Ovary (tissue), 9 donors: Measurements from ENCODE around the gene RPS15. TPM values are rescaled to one million over a fixed set of nuclear protein-coding genes. Genes with fewer than 3 reads are reported as not detected.
A peak's percentile ranks its signal among the peaks of the same experiment; 100 is the strongest.

Experiments used
- DNase-seq, 5 donors: peaks; one replicate each; pipeline ENCODE4 v3.0.0-alpha.2; 2019 to 2020
- H3K27ac ChIP-seq, 2 donors: fragments of 200-600 bp; one replicate each; pipeline versions ENCODE4 v1.5.1 to v1.8.0; 2019 to 2022
- H3K27me3 ChIP-seq: fragments of 200-600 bp; one replicate; pipeline ENCODE4 v1.8.0; 2022
- H3K36me3 ChIP-seq: fragments of 200-600 bp; sonication (generic); one replicate; pipeline ENCODE4 v1.5.1; 2019
- H3K4me1 ChIP-seq: one replicate; pipeline ENCODE4 v1.8.1; 2013; ENCODE audit warnings: mild to moderate bottlenecking, moderate library complexity; ENCODE audit not compliant: insufficient read depth
- H3K4me3 ChIP-seq: fragments of 200-600 bp; sonication (generic); one replicate; pipeline ENCODE4 v1.5.1; 2017
- H3K9me3 ChIP-seq, 2 donors: fragments of 200-600 bp in 1 of 2; sonication (generic) in 1 of 2; one replicate each; pipeline versions ENCODE4 v1.5.1 to v1.8.1; 2013 to 2019; ENCODE audit warnings: mild to moderate bottlenecking in 1 of 2, moderate library complexity in 1 of 2
- EP300 ChIP-seq: sonication (generic); formaldehyde crosslinking; IDR thresholded peaks from one replicate; pipeline ENCODE4 v1.6.1; 2017; ENCODE audit warnings: antibody characterized with exemption
- POLR2A ChIP-seq: fragments of 450-650 bp; IDR thresholded peaks from one replicate; pipeline ENCODE4 v1.6.1; 2017; ENCODE audit warnings: antibody characterized with exemption, mild to moderate bottlenecking, moderate library complexity
- WGBS, 3 donors: extraction: QIAGEN DNeasy Blood & Tissue Kit in 1 of 3; methylation state at CpG; one replicate each; pipeline versions ENCODE4 v1.1.5 to v1.1.7; 2013 to 2017; 5-methylcytosine and 5-hydroxymethylcytosine counted together
- intact Hi-C, 4 donors: fragments of 100-400 bp; cut with DNase I; formaldehyde crosslinking; loops; one replicate each; pipeline versions ENCODE4 v1.11.0 to v1.15.1; 2022 to 2023
- polyA plus RNA-seq, 2 donors: library from polyadenylated mRNA; stranded (reverse); fragments of 200-250 nt in 1 of 2; fragments of 350-450 nt in 1 of 2; fragmentation: Illumina TruSeq in 1 of 2; extraction: RNeasy Lipid Tissue Mini Kit (QIAGEN cat#74804) in 1 of 2; gene quantifications; one replicate each; pipeline ENCODE4 v1.2.3, GENCODE V29; 2013 to 2014
- total RNA-seq, 7 donors: library from RNA; depleted of rRNA in 2 of 7; stranded (reverse); fragments of >200 nt in 2 of 7; fragmentation: NEBNext Ultra II Directional in 3 of 7; extraction: Animal tissue kit (Norgen Biotek cat#: 25700) in 3 of 7; gene quantifications; one replicate each; pipeline versions ENCODE4 v1.1.0 to v1.2.4, GENCODE V29; 2016 to 2023
- TF ChIP-seq, protein P1 (sequence below), 3 donors: fragments of 450-650 bp in 2 of 3; fragments of 200-600 bp in 1 of 3; IDR thresholded peaks; one replicate each; pipeline versions ENCODE4 v1.5.1 to v1.8.0; 2016 to 2022; ENCODE audit warnings: antibody characterized with exemption in 3 of 3, mild to moderate bottlenecking in 1 of 3
- donor health status: DM: no; HTN: no; CAD: no; lungs with moderate emphysema.
- donor health status: DM: no; HTN: no; CAD: no.
- donor health status: Bipolar disorder and iron deficiency.
- donor health status: DM: yes; HTN: yes; CAD: no.
- donor health status: DM: no; HTN: no; CAD: no.
- donor health status: DM: yes; HTN: yes; CAD: no.

The RPS15 gene
- total and polyA plus RNA-seq, 9 donors = 174 to 7,253 (median 2,328) TPM

DNA sequence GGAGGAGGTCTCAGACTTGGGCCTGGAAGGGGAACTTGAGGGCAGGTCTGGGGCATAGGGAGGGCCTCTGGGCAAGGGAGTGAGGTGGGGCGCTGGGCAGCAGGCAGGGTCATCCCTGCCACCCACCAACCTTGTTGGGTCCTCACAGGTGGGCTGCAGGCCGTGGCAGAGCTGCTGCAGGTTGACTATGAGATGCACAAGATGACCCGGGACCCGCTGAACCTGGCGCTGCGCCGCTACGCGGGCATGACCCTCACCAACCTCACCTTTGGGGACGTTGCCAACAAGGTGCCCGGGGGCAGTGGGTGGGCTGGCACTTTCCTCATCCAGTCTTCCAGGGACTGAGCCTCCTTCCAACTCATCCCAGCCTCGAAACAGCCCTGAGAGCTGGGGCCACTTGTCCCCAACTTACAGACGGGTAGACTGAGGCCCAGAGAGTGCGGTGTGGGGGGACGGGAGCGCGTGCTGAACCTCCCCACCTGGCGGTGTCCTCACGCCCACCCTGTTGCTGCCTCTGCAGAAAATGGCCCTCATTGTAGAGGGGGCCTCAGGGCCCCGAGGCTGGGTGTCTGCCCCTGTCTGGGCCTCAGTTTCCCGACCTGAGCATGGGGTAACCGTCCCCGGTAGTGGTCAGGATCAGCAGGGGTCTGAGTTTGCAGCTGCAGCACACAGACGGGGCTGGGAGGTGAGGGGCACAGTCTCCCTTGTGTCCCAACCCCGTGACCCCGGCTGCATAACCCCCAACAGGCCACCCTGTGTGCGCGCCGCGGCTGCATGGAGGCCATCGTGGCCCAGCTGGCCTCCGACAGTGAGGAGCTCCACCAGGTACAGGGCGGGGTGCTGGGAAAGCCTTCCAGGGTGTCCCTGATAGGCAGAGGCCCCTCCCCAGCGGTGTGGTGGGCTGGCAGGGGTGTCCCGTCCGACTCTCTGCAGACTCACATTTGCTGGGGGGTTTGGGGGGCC lies 22.1 kb downstream of the RPS15 start:
- no peak for DNase-seq
- intact Hi-C loops = no loop called here
- no peaks in the 10 kb centered on the region for H3K4me1 ChIP-seq
- H3K36me3 ChIP-seq = no peaks in the 10 kb centered on the region
- TF ChIP-seq EP300 (no peak), POLR2A (no peak)
- TF ChIP-seq, protein P1, sequence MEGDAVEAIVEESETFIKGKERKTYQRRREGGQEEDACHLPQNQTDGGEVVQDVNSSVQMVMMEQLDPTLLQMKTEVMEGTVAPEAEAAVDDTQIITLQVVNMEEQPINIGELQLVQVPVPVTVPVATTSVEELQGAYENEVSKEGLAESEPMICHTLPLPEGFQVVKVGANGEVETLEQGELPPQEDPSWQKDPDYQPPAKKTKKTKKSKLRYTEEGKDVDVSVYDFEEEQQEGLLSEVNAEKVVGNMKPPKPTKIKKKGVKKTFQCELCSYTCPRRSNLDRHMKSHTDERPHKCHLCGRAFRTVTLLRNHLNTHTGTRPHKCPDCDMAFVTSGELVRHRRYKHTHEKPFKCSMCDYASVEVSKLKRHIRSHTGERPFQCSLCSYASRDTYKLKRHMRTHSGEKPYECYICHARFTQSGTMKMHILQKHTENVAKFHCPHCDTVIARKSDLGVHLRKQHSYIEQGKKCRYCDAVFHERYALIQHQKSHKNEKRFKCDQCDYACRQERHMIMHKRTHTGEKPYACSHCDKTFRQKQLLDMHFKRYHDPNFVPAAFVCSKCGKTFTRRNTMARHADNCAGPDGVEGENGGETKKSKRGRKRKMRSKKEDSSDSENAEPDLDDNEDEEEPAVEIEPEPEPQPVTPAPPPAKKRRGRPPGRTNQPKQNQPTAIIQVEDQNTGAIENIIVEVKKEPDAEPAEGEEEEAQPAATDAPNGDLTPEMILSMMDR (IDR thresholded peaks at IDR 0.05) = no peak
- H3K9me3 ChIP-seq = no peaks in the 10 kb centered on the region
- no peak overlapping the region for H3K27ac ChIP-seq
- H3K4me3 ChIP-seq = no peak overlapping the region
- 88 to 93% (median 88%) methylated on average over 35 to 36 of the region's 36 CpGs for WGBS, 3 donors
- H3K27me3 ChIP-seq = no peaks in the 10 kb centered on the region

DNA sequence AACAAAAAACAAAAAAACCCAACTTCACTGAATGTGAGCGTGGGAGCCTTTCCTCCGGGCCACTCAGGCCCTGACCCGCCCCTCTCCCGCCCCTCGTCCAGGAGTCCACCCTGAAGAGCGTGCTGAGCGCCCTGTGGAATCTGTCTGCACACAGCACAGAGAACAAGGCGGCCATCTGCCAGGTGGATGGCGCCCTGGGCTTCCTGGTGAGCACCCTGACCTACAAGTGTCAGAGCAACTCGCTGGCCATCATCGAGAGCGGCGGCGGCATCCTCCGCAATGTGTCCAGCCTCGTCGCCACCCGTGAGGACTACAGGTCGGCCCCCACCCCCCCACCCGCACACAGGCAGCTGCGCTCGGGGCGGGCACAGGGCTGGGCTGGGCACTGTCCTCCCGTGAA lies 23.7 kb downstream of the RPS15 start:
- H3K36me3 ChIP-seq = no peaks in the 10 kb centered on the region
- no peak overlapping the region for H3K4me3 ChIP-seq
- WGBS, 3 donors = 92 to 93% (median 93%) methylated on average over 20 to 24 of the region's 24 CpGs
- intact Hi-C loops = no loop called here
- no peak overlapping the region for H3K27ac ChIP-seq
- H3K9me3 ChIP-seq = no peaks in the 10 kb centered on the region
- DNase-seq = no peak
- peaks cover 4% of the 10 kb centered on the region for H3K27me3 ChIP-seq
- peaks cover under 1% of the 10 kb centered on the region for H3K4me1 ChIP-seq
- no peak for TF ChIP-seq POLR2A
- no peak for TF ChIP-seq EP300
- TF ChIP-seq, protein P1 (IDR thresholded peaks at IDR 0.05) = no peak

DNA sequence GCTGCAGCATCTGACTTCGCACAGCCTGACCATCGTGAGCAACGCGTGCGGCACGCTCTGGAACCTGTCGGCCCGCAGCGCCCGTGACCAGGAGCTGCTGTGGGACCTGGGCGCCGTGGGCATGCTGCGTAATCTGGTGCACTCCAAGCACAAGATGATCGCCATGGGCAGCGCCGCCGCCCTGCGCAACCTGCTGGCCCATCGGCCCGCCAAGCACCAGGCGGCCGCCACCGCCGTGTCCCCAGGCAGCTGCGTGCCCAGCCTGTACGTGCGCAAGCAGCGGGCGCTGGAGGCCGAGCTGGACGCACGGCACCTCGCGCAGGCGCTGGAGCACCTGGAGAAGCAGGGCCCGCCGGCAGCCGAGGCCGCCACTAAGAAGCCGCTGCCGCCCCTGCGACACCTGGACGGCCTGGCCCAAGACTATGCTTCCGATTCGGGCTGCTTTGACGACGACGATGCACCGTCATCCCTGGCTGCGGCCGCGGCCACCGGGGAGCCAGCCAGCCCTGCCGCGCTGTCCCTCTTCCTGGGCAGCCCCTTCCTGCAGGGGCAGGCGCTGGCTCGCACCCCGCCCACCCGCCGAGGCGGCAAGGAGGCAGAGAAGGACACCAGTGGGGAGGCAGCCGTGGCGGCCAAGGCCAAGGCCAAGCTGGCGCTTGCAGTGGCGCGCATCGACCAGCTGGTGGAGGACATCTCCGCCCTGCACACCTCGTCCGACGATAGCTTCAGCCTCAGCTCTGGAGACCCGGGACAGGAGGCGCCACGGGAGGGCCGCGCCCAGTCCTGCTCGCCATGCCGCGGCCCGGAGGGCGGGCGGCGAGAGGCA lies 27.2 kb downstream of the RPS15 start:
- WGBS, 3 donors = 40 to 53% (median 53%) methylated on average over 57 to 83 of the region's 83 CpGs
- no peaks in the 10 kb centered on the region for H3K36me3 ChIP-seq
- H3K4me3 ChIP-seq = no peak overlapping the region
- intact Hi-C loops = no loop called here
- peaks cover 11% of the 10 kb centered on the region for H3K27me3 ChIP-seq
- no peak overlapping the region for H3K27ac ChIP-seq
- TF ChIP-seq EP300 (no peak), POLR2A (no peak)
- TF ChIP-seq, protein P1 (IDR thresholded peaks at IDR 0.05) = no peak
- H3K4me1 ChIP-seq = peaks cover 25% of the 10 kb centered on the region
- peak in 1 of 5 donors; percentile 73 for DNase-seq
- H3K9me3 ChIP-seq = no peaks in the 10 kb centered on the region

DNA sequence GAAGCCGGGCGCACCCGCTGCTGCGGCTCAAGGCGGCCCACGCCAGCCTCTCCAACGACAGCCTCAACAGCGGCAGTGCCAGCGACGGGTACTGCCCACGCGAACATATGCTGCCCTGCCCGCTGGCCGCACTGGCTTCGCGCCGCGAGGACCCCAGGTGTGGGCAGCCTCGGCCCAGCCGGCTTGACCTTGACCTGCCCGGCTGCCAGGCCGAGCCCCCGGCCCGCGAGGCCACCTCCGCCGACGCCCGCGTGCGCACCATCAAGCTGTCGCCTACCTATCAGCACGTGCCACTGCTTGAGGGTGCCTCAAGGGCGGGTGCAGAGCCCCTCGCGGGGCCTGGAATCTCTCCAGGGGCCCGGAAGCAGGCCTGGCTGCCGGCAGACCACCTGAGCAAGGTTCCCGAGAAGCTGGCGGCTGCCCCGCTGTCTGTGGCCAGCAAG lies 27.8 kb downstream of the RPS15 start:
- no peak overlapping the region for H3K4me3 ChIP-seq
- intact Hi-C loops = no loop called here
- H3K36me3 ChIP-seq = no peaks in the 10 kb centered on the region
- TF ChIP-seq POLR2A (no peak), EP300 (no peak)
- TF ChIP-seq, protein P1 (IDR thresholded peaks at IDR 0.05) = no peak
- H3K27ac ChIP-seq = no peak overlapping the region
- peaks cover 11% of the 10 kb centered on the region for H3K27me3 ChIP-seq
- 20 to 56% (median 35%) methylated on average over 7 to 41 of the region's 41 CpGs for WGBS, 3 donors
- peaks cover 31% of the 10 kb centered on the region for H3K4me1 ChIP-seq
- no peak for DNase-seq
- H3K9me3 ChIP-seq = no peaks in the 10 kb centered on the region
